ENCODE data around the gene PXDC1.

DNA sequence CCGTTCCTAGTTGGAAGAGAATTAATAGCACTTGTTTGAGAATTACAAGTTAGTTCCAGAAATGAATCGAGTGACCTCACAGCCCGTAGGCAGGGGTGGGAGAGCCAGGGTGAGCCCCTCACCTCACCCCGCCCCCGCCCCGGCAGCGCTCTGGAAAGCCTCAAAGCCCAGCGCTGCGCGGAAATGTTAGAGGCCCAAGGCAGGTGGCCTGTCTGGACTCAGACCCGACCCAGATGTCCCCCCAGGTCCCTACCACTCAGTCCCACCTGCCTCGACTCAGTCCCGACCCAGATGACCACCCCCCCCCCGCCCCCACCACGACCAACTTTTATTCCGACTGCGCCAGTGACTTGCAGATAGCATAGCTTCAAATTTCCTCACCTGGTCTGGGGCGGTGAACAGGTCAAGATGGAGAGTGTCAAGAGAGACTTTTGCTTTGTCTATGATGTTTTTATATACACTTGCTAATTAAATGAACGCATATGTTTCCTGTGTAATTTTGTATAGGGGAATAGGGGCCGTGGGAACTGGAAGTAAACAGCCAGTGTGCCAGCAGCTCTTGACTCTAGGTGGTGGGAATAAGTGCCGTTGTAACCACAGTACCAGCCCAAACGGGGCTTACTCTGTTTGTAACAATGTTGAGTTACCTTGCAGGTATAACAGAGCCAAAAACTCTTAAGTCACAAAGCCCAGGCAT lies 1.2 kb upstream of the PXDC1 start:
- no peak for TF ChIP-seq CTCF (IDR thresholded peaks at IDR 0.05)
- no peak for TF ChIP-seq POLR2A (IDR thresholded peaks at IDR 0.05)
